HepG2 (cell line): Measurements from ENCODE around the gene CENPP.

Source experiments
- EZH2 ChIP-seq: conservative IDR thresholded peaks from 2 replicates; pipeline ENCODE4 v1.6.1; 2012; ENCODE audit warnings: mild to moderate bottlenecking, low read depth, low read length, moderate library complexity
- HNF4A ChIP-seq: sonication (generic); formaldehyde crosslinking; IDR thresholded peaks from 2 replicates; pipeline ENCODE4 v1.4.0; 2020; ENCODE audit warnings: missing genetic modification reagents
- POLR2AphosphoS5 ChIP-seq: IDR thresholded peaks from 2 replicates; pipeline ENCODE4 v1.6.1; 2012; ENCODE audit warnings: low read depth, low read length
- THAP11 ChIP-seq: IDR thresholded peaks from 2 replicates; pipeline ENCODE4 v1.6.1; 2016; ENCODE audit warnings: missing biosample characterization, missing genetic modification reagents
- ZBTB7A ChIP-seq: sonication (generic); formaldehyde crosslinking; IDR thresholded peaks from 2 replicates; pipeline ENCODE4 v1.8.0; 2022; ENCODE audit warnings: mild to moderate bottlenecking, missing genetic modification reagents
- TF ChIP-seq, protein P1 (sequence below): sonication (generic); formaldehyde crosslinking; IDR thresholded peaks from 2 replicates; pipeline ENCODE4 v1.4.0; 2020; ENCODE audit warnings: low read depth, missing genetic modification reagents

DNA sequence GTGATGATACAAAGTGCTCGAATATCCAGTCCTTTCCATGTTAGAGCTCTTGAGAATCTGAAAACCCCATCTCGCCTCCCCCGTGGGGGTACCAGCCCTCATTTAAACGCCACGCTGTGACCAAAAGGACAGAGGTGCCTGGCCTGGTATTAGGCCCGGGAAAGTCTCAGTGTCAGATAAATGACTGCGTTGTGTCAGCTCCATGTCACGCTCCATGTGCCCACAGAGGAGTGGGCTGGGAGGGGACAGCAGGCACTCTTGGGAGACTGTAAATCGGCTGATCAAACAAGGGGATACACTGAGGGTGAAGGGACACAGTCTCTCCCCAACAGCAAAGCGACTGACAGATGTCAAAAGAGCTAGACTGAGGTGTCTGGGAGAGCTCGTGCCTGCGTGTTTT lies 275.7 kb downstream of the CENPP start:
- TF ChIP-seq EZH2 = no peak
- TF ChIP-seq THAP11 (CRISPR knock-in tag) = no peak
- no peak for TF ChIP-seq POLR2AphosphoS5
- TF ChIP-seq, protein P1, sequence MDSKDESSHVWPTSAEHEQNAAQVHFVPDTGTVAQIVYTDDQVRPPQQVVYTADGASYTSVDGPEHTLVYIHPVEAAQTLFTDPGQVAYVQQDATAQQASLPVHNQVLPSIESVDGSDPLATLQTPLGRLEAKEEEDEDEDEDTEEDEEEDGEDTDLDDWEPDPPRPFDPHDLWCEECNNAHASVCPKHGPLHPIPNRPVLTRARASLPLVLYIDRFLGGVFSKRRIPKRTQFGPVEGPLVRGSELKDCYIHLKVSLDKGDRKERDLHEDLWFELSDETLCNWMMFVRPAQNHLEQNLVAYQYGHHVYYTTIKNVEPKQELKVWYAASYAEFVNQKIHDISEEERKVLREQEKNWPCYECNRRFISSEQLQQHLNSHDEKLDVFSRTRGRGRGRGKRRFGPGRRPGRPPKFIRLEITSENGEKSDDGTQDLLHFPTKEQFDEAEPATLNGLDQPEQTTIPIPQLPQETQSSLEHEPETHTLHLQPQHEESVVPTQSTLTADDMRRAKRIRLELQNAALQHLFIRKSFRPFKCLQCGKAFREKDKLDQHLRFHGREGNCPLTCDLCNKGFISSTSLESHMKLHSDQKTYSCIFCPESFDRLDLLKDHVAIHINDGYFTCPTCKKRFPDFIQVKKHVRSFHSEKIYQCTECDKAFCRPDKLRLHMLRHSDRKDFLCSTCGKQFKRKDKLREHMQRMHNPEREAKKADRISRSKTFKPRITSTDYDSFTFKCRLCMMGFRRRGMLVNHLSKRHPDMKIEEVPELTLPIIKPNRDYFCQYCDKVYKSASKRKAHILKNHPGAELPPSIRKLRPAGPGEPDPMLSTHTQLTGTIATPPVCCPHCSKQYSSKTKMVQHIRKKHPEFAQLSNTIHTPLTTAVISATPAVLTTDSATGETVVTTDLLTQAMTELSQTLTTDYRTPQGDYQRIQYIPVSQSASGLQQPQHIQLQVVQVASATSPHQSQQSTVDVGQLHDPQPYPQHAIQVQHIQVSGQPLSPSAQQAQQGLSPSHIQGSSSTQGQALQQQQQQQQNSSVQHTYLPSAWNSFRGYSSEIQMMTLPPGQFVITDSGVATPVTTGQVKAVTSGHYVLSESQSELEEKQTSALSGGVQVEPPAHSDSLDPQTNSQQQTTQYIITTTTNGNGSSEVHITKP (CRISPR knock-in tag) = no peak
- no peak for TF ChIP-seq ZBTB7A (CRISPR knock-in tag)
- no peak for TF ChIP-seq HNF4A (CRISPR knock-in tag)
